Right lobe of liver (tissue), 6 donors: ENCODE results near the gene RIC1. TPM values are rescaled to one million over a fixed set of nuclear protein-coding genes. Genes with fewer than 3 reads are reported as not detected.
"Not testable (repeated sequence)": the region's sequence is repeated elsewhere in the genome, so short reads cannot be mapped to it uniquely, and the experiment has no call there.

Experiments used
- ATAC-seq, 4 donors: fragments of 200-7000 bp; cut with Tn5 transposase; one replicate each; pipeline ENCODE4 v1.9.1; 2020; ENCODE audit warnings: mild to moderate bottlenecking in 4 of 4, moderate library complexity in 4 of 4
- DNase-seq, 3 donors: peaks; one replicate each; pipeline ENCODE4 v3.0.0-alpha.2; 2020
- H3K27ac ChIP-seq, 3 donors: fragments of 200-600 bp; one replicate each; pipeline ENCODE4 v1.8.0; 2022
- H3K27me3 ChIP-seq, 2 donors: fragments of 200-600 bp; one replicate each; pipeline ENCODE4 v1.8.0; 2022
- H3K36me3 ChIP-seq, 4 donors: fragments of 200-600 bp; sonication (generic) in 1 of 4; one replicate each; pipeline versions ENCODE4 v1.5.1 to v1.8.0; 2017 to 2022; ENCODE audit warnings: control low read depth in 1 of 4
- H3K4me1 ChIP-seq, 4 donors: fragments of 200-600 bp; sonication (generic) in 1 of 4; one replicate each; pipeline versions ENCODE4 v1.5.1 to v1.8.0; 2017 to 2022; ENCODE audit warnings: control low read depth in 1 of 4
- H3K4me3 ChIP-seq, 3 donors: fragments of 200-600 bp; one replicate each; pipeline ENCODE4 v1.8.0; 2022
- H3K9me3 ChIP-seq, 4 donors: fragments of 200-600 bp; sonication (generic) in 1 of 4; one replicate each; pipeline versions ENCODE4 v1.5.1 to v1.8.0; 2017 to 2022; ENCODE audit warnings: control low read depth in 1 of 4
- CTCF ChIP-seq, 4 donors: fragments of 200-600 bp in 3 of 4; fragments of 450-650 bp in 1 of 4; IDR thresholded peaks; one replicate each; pipeline versions ENCODE4 v1.5.1 to v1.8.0; 2016 to 2022; ENCODE audit warnings: antibody characterized with exemption in 4 of 4, mild to moderate bottlenecking in 2 of 4
- POLR2A ChIP-seq: fragments of 450-650 bp; IDR thresholded peaks from one replicate; pipeline ENCODE4 v1.6.1; 2017; ENCODE audit warnings: antibody characterized with exemption, mild to moderate bottlenecking
- WGBS: methylation state at CpG from one replicate; pipeline ENCODE4 v1.1.6; 2018; ENCODE audit warnings: low coverage, low lambda C conversion rate; ENCODE audit not compliant: insufficient coverage; ENCODE audit errors: missing lambda C conversion rate; 5-methylcytosine and 5-hydroxymethylcytosine counted together
- intact Hi-C, 2 donors: fragments of 100-400 bp; cut with DNase I; formaldehyde crosslinking; loops; one replicate each; pipeline versions ENCODE4 v1.11.2 to v1.14.1; 2022
- total RNA-seq, 6 experiments: library from RNA; depleted of rRNA in 2 of 6; stranded (reverse); fragments of >200 nt in 2 of 6; fragmentation: NEBNext Ultra II Directional in 3 of 6; extraction: Animal tissue kit (Norgen Biotek cat#: 25700) in 3 of 6; gene quantifications; one replicate each; pipeline versions ENCODE4 v1.1.0 to v1.2.4, GENCODE V29; 2016 to 2023
- donor health status: DM: no; HTN: yes; CAD: no.
- donor health status: DM: no; HTN: no; CAD: no.
- donor health status: DM: no; HTN: no; CAD: no.
- donor health status: DM: no; HTN: yes; CAD: no.
- donor health status: DM: no; HTN: yes; CAD: no.

Gene RIC1
- total RNA-seq, 6 experiments from 2014 or later, result 9.7 to 18.4 (median 10.5) TPM

GRCh38 chr9:5796298-5796697 is 167.4 kb downstream of the RIC1 start:
- intact Hi-C loops, result no loop called here
- 95% methylated on average over 2 of the region's 2 CpGs for WGBS
- no peak for DNase-seq

DNA sequence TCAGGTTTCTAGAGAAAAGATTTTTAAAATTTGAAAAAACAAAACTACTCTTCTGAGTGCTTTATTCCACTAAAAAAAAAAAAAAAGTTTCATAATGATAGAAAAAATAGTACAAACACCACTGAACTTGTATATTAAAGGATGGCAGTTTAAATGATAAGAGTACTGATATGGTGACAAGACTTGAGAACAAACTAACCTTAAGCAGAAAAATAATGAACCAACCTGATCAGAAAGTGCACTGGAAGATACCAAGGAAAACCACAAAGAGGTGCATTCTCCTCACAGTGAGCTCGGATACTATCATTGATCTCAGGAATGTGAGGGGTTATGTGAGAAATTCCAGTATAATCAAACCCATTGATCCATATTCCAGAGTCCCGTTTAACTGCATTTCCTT is 169.7 kb downstream of the RIC1 start:
- H3K36me3 ChIP-seq, result peaks cover 0 to 2% (median 0%) of the 10 kb centered on the region in 4 donors
- TF ChIP-seq CTCF (IDR thresholded peaks at IDR 0.05) (no peak), POLR2A (no peak)
- H3K9me3 ChIP-seq, result no peaks in the 10 kb centered on the region
- no peak overlapping the region for H3K27ac ChIP-seq
- no peaks in the 10 kb centered on the region for H3K27me3 ChIP-seq
- H3K4me3 ChIP-seq, result no peak overlapping the region
- intact Hi-C loops, result no loop called here
- ATAC-seq, result no peak
- 26% methylated on average over 2 of the region's 2 CpGs for WGBS
- no peak for DNase-seq
- peaks cover 0 to 3% (median 0%) of the 10 kb centered on the region in 4 donors for H3K4me1 ChIP-seq

More at GRCh38 chr9:5796298-5796697, 167.4 kb downstream of the RIC1 start:
- H3K4me3 ChIP-seq, result no peak overlapping the region
- TF ChIP-seq POLR2A, result no peak
- no peak for TF ChIP-seq CTCF (IDR thresholded peaks at IDR 0.05)
- peaks cover 0 to 3% (median 0%) of the 10 kb centered on the region in 4 donors for H3K4me1 ChIP-seq
- ATAC-seq, result no peak
- no peak overlapping the region for H3K27ac ChIP-seq
- H3K9me3 ChIP-seq, result no peaks in the 10 kb centered on the region
- peaks cover 0 to 2% (median 0%) of the 10 kb centered on the region in 4 donors for H3K36me3 ChIP-seq
- no peaks in the 10 kb centered on the region for H3K27me3 ChIP-seq

- Histone ChIP-seq H3K9me3 (no peaks in the 10 kb centered on the region), H3K4me3 (peak overlapping the region in 2 of 3 donors; percentile 19 to 28), H3K36me3 (peaks cover 0 to 2% (median 0%) of the 10 kb centered on the region in 4 donors), H3K27me3 (no peaks in the 10 kb centered on the region), H3K4me1 (peaks cover 0 to 3% (median 0%) of the 10 kb centered on the region in 4 donors), H3K27ac (peak overlapping the region in 1 of 3 donors; percentile 10)
- intact Hi-C loops, result no loop called here
- TF ChIP-seq CTCF (IDR thresholded peaks at IDR 0.05) (peak; percentile 76 to 78 (median 77)), POLR2A (no peak)
- DNase-seq (no peak), ATAC-seq (peak; percentile 94 to 95 (median 94))
- WGBS, result 7% methylated on average over 5 of the region's 5 CpGs
Measured at GRCh38 chr9:5799314-5799713, 170.4 kb downstream of the RIC1 start.

GRCh38 chr9:5800378-5800777 is 171.5 kb downstream of the RIC1 start:
- H3K4me1 ChIP-seq, DNase-seq, H3K36me3 ChIP-seq, intact Hi-C loops, H3K4me3 ChIP-seq, H3K27me3 ChIP-seq, ATAC-seq, H3K9me3 ChIP-seq, H3K27ac ChIP-seq: not testable (repeated sequence)
- 76% methylated on average over 7 of the region's 7 CpGs for WGBS

GRCh38 chr9:5800969-5801738 is 172.2 kb downstream of the RIC1 start:
- no peaks in the 10 kb centered on the region for H3K9me3 ChIP-seq
- TF ChIP-seq CTCF (IDR thresholded peaks at IDR 0.05), result no peak
- no peak for TF ChIP-seq POLR2A
- H3K27ac ChIP-seq, result no peak overlapping the region
- intact Hi-C loops, result no loop called here
- no peak for DNase-seq
- H3K4me3 ChIP-seq, result no peak overlapping the region
- H3K27me3 ChIP-seq, result no peaks in the 10 kb centered on the region
- peaks cover 0 to 2% (median 0%) of the 10 kb centered on the region in 4 donors for H3K36me3 ChIP-seq
- WGBS, result 74% methylated on average over 4 of the region's 4 CpGs
- peaks cover 0 to 3% (median 0%) of the 10 kb centered on the region in 4 donors for H3K4me1 ChIP-seq
- ATAC-seq, result peak in 1 of 4 donors; percentile 17
